Stimulated activated CD4-positive, alpha-beta T cell treated with anti-CD3 and anti-CD28 coated beads, Interleukin-15, amount 100 ng/mL, for 24 hours (primary cell): ENCODE results near the gene OPN5.
"Not testable (repeated sequence)": the region's sequence is repeated elsewhere in the genome, so short reads cannot be mapped to it uniquely, and the experiment has no call there.

Experiments used
- DNase-seq: peaks from one replicate; pipeline ENCODE4 v3.0.0-alpha.2; 2020

OPN5 gene

GRCh38 chr6:47781732-47782131, at the start of gene OPN5:
OPN5 (plus strand) TSS chr6:47782032; CDS start chr6:47782067, 35 bp downstream.
- DNase-seq: no peak

GRCh38 chr6:47733879-47734558, 47.8 kb upstream of the OPN5 start:
- no peak for DNase-seq

- no peak for DNase-seq
Measured at GRCh38 chr6:47734831-47735481, 46.9 kb upstream of the OPN5 start.

GRCh38 chr6:47736083-47736700, 45.6 kb upstream of the OPN5 start:
- DNase-seq: no peak

- DNase-seq: no peak
Measured at GRCh38 chr6:47737406-47737805, 44.4 kb upstream of the OPN5 start.

GRCh38 chr6:47740714-47741113, 41.1 kb upstream of the OPN5 start:
- DNase-seq: no peak

- peak; percentile 16 for DNase-seq
Measured at GRCh38 chr6:47741807-47742206, 40.0 kb upstream of the OPN5 start.

GRCh38 chr6:47743744-47744143, 38.1 kb upstream of the OPN5 start:
- DNase-seq: no peak

GRCh38 chr6:47745269-47745668, 36.6 kb upstream of the OPN5 start:
- not testable (repeated sequence) for DNase-seq

- no peak for DNase-seq
Measured at GRCh38 chr6:47749757-47750156, 32.1 kb upstream of the OPN5 start.

GRCh38 chr6:47752801-47753200, 29.0 kb upstream of the OPN5 start:
- DNase-seq: no peak

- no peak for DNase-seq
Measured at GRCh38 chr6:47759364-47759763, 22.5 kb upstream of the OPN5 start.

GRCh38 chr6:47762502-47762901, 19.3 kb upstream of the OPN5 start:
- DNase-seq: no peak

- DNase-seq: no peak
Measured at GRCh38 chr6:47766445-47766844, 15.4 kb upstream of the OPN5 start.

GRCh38 chr6:47767102-47767501, 14.7 kb upstream of the OPN5 start:
- DNase-seq: no peak

GRCh38 chr6:47769982-47770381, 11.8 kb upstream of the OPN5 start:
- no peak for DNase-seq

- no peak for DNase-seq
Measured at GRCh38 chr6:47772359-47772758, 9.5 kb upstream of the OPN5 start.

GRCh38 chr6:47773005-47773404, 8.8 kb upstream of the OPN5 start:
- no peak for DNase-seq

GRCh38 chr6:47780510-47781356, 1.1 kb upstream of the OPN5 start:
- DNase-seq: peak; percentile 23

GRCh38 chr6:47785182-47785581, 3.4 kb downstream of the OPN5 start:
- no peak for DNase-seq

GRCh38 chr6:47787620-47788497, 6.0 kb downstream of the OPN5 start:
- DNase-seq: peak; percentile 62

GRCh38 chr6:47788498-47788884, 6.7 kb downstream of the OPN5 start:
- DNase-seq: no peak
